Right ventricle myocardium superior (tissue), 1 donor: ENCODE results near the gene NCBP3. TPM values are rescaled to one million over a fixed set of nuclear protein-coding genes. Genes with fewer than 3 reads are reported as not detected.
A peak's percentile ranks its signal among the peaks of the same experiment; 100 is the strongest.

Experiments used
- ATAC-seq: fragments of 200-7000 bp; cut with Tn5 transposase; one replicate; pipeline ENCODE4 v1.9.1; 2020; ENCODE audit warnings: mild to moderate bottlenecking; ENCODE audit not compliant: poor library complexity
- DNase-seq: peaks from one replicate; pipeline ENCODE4 v3.0.0-alpha.2; 2020
- intact Hi-C: fragments of 100-400 bp; cut with DNase I; formaldehyde crosslinking; loops from one replicate; pipeline ENCODE4 v1.11.2; 2022
- total RNA-seq: library from RNA; stranded (reverse); fragmentation: NEBNext Ultra II Directional; extraction: Animal tissue kit (Norgen Biotek cat#: 25700); gene quantifications from one replicate; pipeline ENCODE4 v1.2.1, GENCODE V29; 2021
- donor health status: DM: no; HTN: yes; CAD: no; lungs with severe emphysema.

NCBP3 gene
- total RNA-seq, 1 donor from 2014 or later, result 13.8 TPM

DNA sequence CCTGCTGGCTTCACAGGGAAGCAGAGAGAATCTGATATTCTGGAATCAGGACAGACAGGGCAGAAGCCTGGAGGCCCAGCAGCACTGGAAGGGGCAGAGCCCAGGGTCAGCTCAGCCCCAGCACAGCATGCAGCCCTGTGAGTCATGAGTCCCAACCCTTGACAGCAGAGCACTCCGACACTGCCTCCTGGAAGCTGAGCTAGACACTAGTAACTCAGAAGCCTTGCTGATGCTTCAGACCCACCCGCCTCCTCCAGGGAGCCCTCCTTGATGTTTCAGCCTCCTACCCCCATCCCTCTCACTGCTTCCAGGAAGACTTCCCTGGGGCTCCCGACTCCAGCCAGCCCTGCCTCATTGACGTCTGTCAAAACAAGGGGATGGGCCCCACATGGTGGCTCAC, 39.9 kb upstream of the NCBP3 start:
- DNase-seq, result no peak
- ATAC-seq, result no peak
- intact Hi-C loops, result no loop called here

DNA sequence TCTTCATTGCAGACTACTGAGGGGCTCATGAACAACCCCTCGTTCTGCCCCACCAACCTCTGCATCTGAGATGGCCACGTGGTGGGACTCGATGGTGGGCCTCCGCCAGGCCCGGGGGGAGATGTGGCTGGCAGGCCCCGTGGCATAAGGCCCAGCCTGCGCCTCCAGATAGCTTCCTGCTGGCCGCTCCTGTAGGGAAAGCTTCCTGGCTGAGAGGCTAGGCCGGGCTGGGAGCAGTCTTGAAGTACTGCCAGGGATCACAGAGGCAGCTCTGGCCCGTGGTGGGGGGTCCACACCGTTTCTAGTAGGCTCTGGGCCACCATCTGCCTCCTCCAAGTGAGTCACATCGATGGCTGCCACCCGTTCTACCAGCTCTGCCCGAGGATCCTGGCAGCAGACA, 39.2 kb upstream of the NCBP3 start:
- ATAC-seq (no peak), DNase-seq (no peak)
- intact Hi-C loops, result no loop called here

DNA sequence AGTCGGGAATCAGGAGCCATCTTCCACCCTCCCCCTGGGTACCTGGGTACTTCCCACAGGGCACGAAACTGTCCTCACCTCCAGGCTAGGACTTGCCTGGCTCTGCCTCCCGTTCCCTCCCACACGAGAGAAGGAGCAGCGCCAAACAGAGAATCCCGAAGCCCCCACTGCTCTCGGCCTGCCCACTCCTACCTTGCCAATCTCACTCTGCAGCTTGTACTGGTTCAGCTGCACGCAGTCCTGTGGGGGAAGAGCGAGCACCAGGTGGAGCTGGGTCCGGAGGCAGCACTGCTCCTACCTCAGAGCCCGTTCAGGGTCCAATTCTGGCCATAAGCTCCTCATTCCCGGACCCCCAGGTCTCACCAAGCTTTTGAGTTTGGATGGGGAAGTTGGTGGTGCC, 38.1 kb upstream of the NCBP3 start:
- ATAC-seq (no peak), DNase-seq (no peak)
- intact Hi-C loops, result no loop called here

DNA sequence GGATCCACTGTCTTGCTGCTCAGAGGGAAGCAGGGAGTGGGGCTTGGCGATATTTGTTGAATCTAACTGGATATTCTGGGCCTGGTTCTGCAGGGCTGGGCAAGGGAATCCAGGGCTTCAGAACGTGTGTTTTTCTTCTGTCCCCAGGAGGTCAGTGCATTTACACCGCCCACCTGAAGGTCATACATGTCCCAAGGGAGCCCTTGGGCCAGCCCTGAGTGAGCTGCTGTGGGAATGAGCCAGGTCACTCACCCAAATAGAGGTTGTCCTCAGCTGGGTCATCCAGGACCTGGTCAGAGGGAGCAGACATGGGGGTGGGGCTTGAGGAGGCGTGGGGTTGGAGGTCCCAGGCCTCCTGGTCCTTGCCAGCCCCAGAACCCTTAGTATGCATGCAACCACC, 36.2 kb upstream of the NCBP3 start:
- intact Hi-C loops, result no loop called here
- ATAC-seq (no peak), DNase-seq (no peak)

DNA sequence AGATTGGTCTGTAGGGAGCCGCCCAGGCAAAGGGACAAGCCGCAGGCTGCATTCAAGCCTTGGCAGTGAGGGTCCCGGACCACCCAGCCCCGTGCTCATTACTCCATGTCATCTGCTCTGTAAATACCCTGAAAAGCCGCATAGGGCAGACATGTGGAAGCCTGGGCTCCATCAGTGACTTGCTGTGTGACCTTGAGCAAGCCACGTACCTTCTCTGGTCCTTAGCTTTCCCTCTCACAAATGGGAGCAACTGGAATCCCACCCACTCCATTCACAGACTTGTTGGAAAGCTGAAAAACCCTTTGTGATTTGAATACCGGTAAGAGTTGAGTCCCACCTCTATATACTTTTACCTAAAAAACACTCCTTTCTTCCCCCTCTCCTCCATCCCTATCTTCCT, 34.9 kb upstream of the NCBP3 start:
- DNase-seq (no peak), ATAC-seq (no peak)
- intact Hi-C loops, result no loop called here

DNA sequence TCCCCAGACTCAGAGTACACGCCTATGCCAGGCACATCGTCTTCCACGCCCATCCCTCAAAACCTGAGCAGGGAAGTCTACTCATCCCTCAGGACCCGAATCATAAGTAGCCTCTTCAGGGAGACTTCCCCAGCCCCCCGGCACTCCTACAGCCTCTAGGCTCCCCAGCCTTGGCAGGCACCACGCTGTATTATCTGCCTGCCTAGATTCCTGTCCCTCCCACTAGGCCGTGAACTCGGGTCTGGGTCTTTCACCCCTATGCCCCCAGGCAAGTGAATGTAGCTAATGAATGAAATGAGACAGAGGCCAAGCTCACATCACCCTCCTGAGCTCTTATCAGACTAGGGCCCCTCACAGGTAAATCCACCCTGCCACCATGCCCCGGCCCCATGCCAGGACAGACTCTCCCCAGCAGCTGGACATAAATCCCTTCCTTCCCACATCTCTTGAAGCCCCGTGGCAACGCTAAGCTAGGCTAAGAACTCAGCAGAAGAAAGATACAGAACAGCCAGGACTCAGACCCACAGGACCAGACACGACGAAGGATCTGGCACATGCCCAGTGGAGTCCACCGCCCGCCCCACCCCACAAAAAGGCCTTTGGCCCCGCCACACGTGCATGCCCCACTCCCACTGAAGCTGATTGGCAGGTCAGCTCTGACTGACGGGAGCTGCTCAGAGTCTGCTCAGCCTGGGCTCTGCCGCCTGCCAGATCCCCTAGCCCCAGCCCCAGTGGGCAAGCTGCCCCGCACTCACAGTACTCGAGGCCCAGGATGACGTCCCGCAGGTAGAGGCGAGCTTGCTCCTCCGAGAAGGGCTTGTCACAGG, 33.8 kb upstream of the NCBP3 start:
- peak; percentile 51 for ATAC-seq
- DNase-seq, result no peak
- intact Hi-C loops, result no loop called here

DNA sequence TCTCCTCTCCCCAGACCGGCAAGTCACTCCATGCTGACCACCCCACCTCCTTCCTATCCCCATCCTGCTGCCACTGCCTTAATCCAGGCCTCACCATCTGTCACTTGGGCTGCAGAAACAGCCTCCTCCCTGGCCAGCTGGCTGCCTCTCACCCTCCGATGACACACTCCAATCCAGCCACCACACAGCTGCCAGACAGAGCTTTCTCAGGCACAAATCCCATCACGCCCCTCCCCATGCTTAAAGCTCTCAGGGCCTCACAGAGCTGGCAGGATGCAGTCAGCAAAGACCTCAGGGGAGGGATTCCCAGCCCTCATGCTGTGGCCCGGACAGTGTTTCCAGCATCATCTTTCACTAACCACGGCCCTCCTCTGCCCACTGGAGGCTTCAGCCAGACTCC, 33.1 kb upstream of the NCBP3 start:
- DNase-seq (peak; percentile 59), ATAC-seq (peak; percentile 66)
- intact Hi-C loops, result no loop called here

DNA sequence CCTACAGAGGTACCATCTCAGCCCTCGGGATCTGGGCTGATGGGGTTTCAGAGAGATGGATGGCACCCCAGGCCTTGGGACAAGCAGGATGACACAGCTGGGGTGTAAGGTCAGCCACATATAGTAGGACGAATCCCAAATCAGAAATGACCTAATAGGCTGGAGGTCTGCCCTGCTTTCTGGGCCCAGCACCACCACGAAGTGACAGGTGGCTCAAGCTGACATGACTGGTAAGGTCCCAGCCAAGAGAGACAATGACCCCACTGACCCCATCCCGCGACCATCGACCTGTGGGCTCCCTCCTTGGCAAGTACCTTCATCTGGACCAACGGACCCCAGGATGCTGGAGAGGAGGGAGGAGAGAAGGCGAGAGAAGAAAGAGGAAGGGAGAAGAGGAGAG, 31.2 kb upstream of the NCBP3 start:
- ATAC-seq (no peak), DNase-seq (no peak)
- intact Hi-C loops, result no loop called here

DNA sequence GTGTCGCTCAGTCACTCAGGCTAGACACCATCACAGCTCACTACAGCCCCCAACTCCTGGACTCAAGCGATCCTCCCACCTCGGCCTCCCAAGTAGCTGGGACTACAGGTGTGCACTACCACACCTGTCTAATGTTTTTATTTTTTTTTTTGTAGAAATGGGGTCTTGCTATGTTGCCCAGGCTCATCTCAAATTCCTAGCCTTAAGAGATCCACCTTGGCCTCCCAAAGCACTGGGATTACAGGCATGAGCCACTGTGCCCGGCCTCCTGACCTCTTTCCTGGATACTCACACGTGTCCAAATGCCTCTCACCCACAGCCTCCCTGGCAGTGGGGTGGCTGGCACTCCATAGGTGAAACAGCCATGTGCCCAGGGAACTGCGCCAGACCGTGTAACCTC, 29.3 kb upstream of the NCBP3 start:
- DNase-seq, result no peak
- no peak for ATAC-seq
- intact Hi-C loops, result no loop called here

DNA sequence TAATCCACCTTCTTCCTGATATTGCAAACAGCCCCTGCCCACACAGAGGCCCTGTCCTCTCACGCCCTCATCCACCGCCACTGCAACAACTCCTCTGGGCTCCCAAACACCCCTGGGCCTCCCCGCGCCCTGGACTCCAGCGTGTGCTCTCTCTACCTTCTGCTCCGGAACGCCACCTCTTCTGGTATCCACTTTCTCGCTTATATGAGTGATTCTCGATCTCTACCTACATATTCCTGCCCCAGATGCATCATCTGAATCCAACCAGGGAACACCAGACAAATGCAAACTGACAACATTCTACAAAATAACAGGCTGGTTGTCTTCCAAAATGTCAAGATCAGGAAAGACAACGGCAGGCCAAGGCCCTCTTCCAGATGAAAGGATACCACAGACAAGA, 27.8 kb upstream of the NCBP3 start:
- ATAC-seq, result no peak
- intact Hi-C loops, result no loop called here
- no peak for DNase-seq

DNA sequence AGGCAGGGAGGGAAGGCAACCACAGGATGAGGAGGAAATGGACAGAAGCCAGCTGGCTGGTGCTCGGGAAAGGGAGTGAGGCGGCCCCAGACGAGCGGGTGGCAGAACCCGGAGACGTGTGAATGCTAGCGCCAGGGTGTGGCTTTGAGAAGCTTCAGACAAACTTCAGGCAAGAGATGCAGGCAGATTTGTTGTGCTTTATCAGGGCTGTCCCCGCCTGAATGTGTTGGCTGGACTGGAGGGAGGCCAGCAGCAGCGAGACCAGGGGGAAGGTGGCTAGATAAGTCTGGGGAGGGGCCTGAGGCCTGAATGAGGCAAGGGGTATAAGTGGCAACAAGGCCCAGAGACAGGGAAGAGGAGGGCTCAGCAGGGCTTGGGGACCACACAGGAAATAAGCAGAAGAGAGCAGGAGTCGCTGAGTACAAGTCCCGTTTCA, 24.8 kb upstream of the NCBP3 start:
- DNase-seq (peak; percentile 59), ATAC-seq (no peak)
- intact Hi-C loops, result no loop called here

DNA sequence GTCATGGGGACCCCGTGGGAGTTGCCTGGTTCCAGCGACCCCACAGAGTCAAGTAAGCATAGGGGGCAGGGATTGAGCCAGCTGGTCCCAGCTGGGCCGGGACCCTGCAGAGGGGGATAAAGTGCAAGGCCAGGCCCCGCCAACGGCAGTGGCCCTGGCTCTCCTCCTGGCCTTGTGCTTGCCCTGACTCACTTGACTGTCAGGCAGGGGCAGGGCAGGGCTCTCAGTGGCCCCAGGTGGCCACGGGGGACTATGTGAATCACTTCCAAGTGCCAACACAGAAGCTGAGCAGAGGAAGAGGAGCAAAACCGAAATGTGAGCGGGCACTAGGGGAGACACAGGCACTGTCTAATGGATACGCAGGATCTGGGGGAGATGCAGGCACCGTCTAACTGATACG, 21.6 kb upstream of the NCBP3 start:
- intact Hi-C loops, result loop anchor here (5.0 to 10.0 kb wide), 2 partner anchors 45 to 137 kb away; no protein-coding TSS in a partner anchor
- no peak for ATAC-seq
- no peak for DNase-seq

DNA sequence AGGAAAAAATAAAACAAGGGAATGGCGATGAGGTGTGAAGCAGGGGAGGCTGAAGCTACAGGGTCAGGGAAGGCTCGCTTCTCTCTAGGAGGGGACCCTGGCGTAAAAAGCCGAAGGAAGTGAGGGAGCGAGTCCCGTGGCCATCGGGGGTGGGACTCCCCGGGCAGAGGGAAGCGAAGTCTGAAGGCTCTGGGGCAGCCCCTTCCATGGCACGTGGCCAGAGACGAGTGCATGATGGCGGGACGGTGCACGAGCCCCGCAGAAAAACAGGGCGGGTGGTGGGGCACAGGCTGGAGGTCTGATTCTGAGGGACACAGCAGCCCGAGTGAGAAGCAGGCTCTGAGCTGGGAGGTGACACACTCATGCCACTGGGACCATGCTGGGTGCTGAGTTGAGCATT, 21.1 kb upstream of the NCBP3 start:
- ATAC-seq, result no peak
- DNase-seq, result no peak
- intact Hi-C loops, result loop anchor here (5.0 to 10.0 kb wide), 2 partner anchors 45 to 138 kb away; no protein-coding TSS in a partner anchor

DNA sequence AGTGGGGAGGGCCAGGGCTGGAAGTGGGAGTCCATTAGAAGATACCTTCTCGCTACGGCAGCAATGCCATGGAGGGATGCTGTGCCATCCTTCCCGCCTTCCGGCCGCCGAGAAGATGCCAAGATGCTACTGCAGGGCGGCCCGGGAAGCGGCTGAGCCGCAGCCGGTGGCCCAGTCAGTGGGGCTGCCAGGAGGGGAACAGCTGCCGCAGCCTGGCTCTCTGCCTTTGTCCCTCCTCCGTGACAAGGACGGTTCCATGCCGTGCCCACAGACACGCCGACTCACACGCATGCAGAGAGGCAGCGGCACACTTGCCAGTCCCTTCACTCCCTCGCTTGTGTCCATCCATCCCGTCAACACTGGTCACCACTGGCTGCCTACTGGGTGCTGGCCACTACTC, 20.2 kb upstream of the NCBP3 start:
- intact Hi-C loops, result loop anchor here (5.0 to 10.0 kb wide), 2 partner anchors 46 to 139 kb away; no protein-coding TSS in a partner anchor
- DNase-seq (no peak), ATAC-seq (no peak)

DNA sequence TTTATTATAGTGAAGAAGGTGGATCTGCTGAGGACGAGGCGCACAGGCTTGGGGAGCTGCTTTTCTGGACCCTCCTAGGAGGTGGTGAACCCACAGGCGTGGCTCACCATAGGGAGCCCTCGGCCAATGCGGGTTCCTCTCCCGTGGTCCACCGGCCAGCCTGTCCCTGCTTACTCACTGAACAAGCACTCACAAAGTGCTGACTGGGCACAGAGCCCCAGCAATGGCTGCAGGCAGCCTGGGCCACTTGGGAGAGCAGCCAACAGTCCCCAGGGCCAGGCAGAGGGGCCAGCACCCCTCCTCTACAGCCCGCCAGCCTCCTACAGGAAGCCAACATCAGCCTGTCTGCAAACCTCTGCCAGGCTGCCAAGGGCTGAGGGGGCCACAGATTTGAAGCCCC, 19.1 kb upstream of the NCBP3 start:
- DNase-seq, result no peak

DNA sequence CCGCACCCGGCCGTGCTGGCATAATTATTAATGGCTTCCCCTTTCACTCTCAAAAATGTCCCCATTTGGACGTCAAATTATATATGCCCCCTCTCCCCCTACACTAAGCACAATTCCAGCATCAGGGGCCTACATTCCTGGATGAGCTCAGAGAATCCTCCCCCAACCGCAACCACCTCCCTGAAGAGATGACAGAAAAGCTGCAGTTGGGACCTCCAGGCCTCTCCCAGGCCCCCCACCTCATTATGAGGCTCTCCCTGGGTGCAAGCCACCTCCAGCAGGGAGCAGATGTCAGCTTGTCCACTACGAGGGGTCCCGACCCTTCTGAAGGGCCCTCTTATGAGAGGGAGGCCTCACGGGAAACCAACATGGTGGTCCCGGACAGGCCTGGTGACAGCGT, 18.5 kb upstream of the NCBP3 start:
- ATAC-seq (no peak), DNase-seq (no peak)
- intact Hi-C loops, result loop anchor here (10.0 kb wide), 1 partner anchor 140 kb away; no protein-coding TSS in a partner anchor

More for the DNA sequence above, 19.1 kb upstream of the NCBP3 start:
- ATAC-seq, result peak; percentile 60
- intact Hi-C loops, result loop anchor here (5.0 to 10.0 kb wide), 2 partner anchors 47 to 140 kb away; no protein-coding TSS in a partner anchor

DNA sequence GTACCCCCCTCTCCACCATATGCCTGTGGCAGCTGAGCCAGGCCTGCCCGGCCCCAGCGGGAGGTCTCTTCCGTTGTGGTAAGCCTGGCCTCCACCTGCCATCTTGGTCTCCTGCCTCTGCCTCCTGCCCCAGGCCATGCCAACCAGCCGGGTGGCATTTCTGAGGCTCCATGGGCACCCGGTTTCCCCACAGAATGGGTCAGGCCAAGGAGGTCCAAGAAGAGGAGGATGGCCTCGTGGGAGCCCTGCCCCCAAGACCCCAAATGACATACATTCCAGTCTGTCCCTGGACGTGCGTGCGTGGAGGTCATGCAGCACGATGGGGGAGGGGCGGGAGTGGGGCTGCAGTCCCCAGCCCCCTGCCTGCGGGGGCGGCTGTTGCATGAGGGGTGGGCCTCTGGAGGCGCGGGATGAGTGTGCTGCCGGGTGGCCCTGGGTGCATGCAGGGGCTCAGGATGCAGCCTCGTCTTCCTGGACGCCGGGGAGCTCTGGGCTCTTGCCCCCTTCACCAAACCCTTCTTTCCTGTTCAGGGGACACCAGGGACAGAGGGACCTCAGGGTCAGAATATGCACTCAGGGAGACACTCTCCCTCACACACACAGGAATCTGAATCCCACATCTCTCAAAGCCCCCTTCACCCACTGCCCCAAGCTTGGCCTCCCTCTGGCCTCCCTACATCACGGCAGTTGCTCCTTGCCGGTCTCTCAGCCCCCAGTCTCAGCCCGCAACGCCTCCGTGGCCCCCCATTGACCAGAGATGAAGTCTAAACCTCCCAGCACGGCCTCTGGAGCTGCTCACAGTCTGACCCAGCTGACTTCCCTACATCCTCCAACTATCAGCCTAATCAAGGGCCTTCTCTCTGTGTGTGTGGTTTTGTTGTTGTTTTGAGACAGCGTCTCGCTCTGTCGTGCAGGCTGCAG, 16.0 kb upstream of the NCBP3 start:
- intact Hi-C loops, result loop anchor here (10.0 kb wide), 1 partner anchor 143 kb away; no protein-coding TSS in a partner anchor
- no peak for DNase-seq
- no peak for ATAC-seq

DNA sequence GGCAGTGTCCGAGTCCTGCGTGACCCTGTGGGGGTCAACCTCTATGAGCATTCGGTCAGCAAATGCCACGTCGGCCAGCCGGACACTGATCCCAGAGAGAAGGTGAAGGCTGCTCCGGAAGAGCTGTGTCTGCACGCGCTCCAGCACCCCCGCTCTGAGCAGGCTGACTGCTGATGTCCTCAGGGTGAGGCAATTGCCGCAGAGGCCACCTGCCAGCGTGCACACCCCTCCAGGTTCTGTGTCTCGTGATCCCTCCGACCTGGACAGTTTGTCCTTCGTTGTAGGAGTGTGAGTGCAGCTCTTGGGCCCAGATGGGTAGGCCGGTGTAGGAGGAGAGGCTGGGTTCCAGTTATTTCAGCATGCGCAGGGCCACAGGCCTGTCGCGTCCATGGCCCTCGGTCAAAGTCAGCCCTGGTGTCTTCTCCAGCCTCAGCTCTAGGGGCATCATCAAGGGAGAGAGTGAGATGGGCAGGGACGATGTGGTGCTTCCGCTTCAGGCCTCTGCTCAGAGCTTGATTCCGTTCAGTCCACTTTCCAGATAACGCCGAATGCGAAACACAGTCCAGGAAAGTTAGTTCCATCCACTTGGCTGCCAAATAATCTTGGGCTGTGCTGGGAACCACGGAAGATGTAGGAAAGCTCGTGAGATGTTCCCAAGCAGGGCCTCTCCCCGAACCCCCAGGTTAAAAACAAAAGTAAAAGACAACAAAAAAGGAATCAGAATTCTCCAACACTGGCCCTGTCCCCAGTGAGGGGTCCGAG, 15.1 kb upstream of the NCBP3 start:
- intact Hi-C loops, result loop anchor here (10.0 kb wide), 1 partner anchor 144 kb away; no protein-coding TSS in a partner anchor
- ATAC-seq (no peak), DNase-seq (no peak)

DNA sequence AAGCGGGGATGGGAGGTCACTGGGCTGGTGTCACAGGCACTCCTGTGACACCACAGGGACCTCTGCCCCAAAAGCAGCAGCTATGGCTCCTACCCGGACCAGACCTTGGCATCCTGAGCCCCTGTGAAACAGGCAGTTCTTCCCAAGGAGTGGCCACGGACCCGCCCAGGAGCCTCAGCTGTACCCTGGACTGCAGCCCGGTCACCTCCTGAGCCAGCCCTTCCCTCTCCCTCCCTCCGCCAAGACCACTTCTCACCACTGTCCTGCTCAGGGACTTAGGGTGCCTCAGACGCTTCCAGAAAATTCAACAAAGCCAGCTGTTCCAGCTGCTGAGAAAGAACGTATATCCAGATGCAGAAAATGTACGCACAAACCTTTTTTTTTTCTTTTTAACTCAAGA, 13.9 kb upstream of the NCBP3 start:
- DNase-seq (no peak), ATAC-seq (no peak)
- intact Hi-C loops, result loop anchor here (10.0 kb wide), 1 partner anchor 145 kb away; no protein-coding TSS in a partner anchor
